HepG2 (cell line): ENCODE measurements around the gene CDH8. TPM values are rescaled to one million over a fixed set of nuclear protein-coding genes. Genes with fewer than 3 reads are reported as not detected.

Experiments used
- ATAC-seq: fragments of 200-7000 bp; cut with Tn5 transposase; 3 replicates; pipeline ENCODE4 v1.9.1; 2020; ENCODE audit warnings: mild to moderate bottlenecking, moderate library complexity
- BruUV-seq: library from RNA; stranded (reverse); fragments of 400-500 nt; replicated peaks from 2 replicates; lab custom pipeline; 2021; lab: Mats Ljungman, UMichigan
- CTCF ChIA-PET: fragments of 300-600 bp; formaldehyde crosslinking; extraction: SDS; loops from one replicate; lab custom pipeline; 2021; ENCODE audit warnings: low total read pairs, inconsistent platforms, low intra/inter-chr PET ratio; lab: Yijun Ruan, JAX
- POLR2A ChIA-PET: fragments of 350-600 bp; sonication (Branson Sonifier 250); formaldehyde crosslinking; loops from one replicate; lab custom pipeline; 2020; ENCODE audit warnings: antibody characterized with exemption, inconsistent platforms; lab: Yijun Ruan, JAX
- DNase-seq: peaks from one replicate; pipeline ENCODE4 v3.0.0-alpha.2; 2015; ENCODE audit warnings: low spot score
- FAIRE-seq: peaks from 3 replicates; lab custom pipeline; 2011; peaks lifted over from hg19 to GRCh38; lab: Jason Lieb, UNC
- H2AFZ ChIP-seq: one replicate; pipeline ENCODE4 v1.6.1; 2011; ENCODE audit warnings: low read length, inconsistent platforms
- H3K27ac ChIP-seq: fragments of 300-600 bp; 3 replicates; pipeline ENCODE4 v1.8.0; 2011; ENCODE audit warnings: mixed run types, mild to moderate bottlenecking, mixed read lengths, low read length, inconsistent platforms; ENCODE audit not compliant: insufficient read depth; ENCODE audit errors: extremely low read length
- H3K27me3 ChIP-seq, 2 experiments: fragments of 200-600 bp in 1 of 2; 2 replicates in 1 of 2; 3 replicates in 1 of 2; pipeline versions ENCODE4 v1.6.0 to v1.8.0; 2011; ENCODE audit warnings: low read length in 2 of 2, mild to moderate bottlenecking in 2 of 2, moderate library complexity in 2 of 2, inconsistent platforms in 1 of 2; ENCODE audit not compliant: insufficient read depth in 2 of 2, control insufficient read depth in 1 of 2
- H3K36me3 ChIP-seq, 2 experiments: fragments of 200-600 bp in 1 of 2; replicated peaks in 1 of 2; 2 replicates in 1 of 2; 3 replicates in 1 of 2; pipeline versions ENCODE4 v1.5.1 to v1.8.0; 2011; ENCODE audit warnings: low read length in 2 of 2, inconsistent platforms in 1 of 2; ENCODE audit not compliant: insufficient read depth in 2 of 2, control insufficient read depth in 1 of 2
- H3K4me1 ChIP-seq: 2 replicates; pipeline ENCODE4 v1.5.1; 2012; ENCODE audit warnings: low read length, inconsistent platforms; ENCODE audit not compliant: insufficient read depth
- H3K4me2 ChIP-seq: 2 replicates; pipeline ENCODE4 v1.6.0; 2011; ENCODE audit warnings: low read depth, low read length, inconsistent platforms
- H3K4me3 ChIP-seq, 3 experiments: fragments of 200-600 bp in 1 of 3; sonication (generic), shearing (Covaris generic) in 1 of 3; replicated peaks in 1 of 3; 2 replicates each; pipeline ENCODE4 v1.5.1; 2011 to 2016; ENCODE audit warnings: low read length in 3 of 3, inconsistent platforms in 2 of 3, low read depth in 2 of 3, mild to moderate bottlenecking in 2 of 3, control low read depth in 1 of 3, mixed read lengths in 1 of 3; ENCODE audit not compliant: insufficient read depth in 1 of 3
- H3K79me2 ChIP-seq: one replicate; pipeline ENCODE4 v1.6.1; 2011; ENCODE audit warnings: low read length, inconsistent platforms; ENCODE audit not compliant: insufficient read depth
- H3K9ac ChIP-seq: 2 replicates; pipeline ENCODE4 v1.6.0; 2011; ENCODE audit warnings: mild to moderate bottlenecking, low read depth, low read length, inconsistent platforms; ENCODE audit not compliant: insufficient read depth
- H3K9me3 ChIP-seq: 2 replicates; pipeline ENCODE4 v1.5.1; 2012; ENCODE audit warnings: mild to moderate bottlenecking, low read length
- H4K20me1 ChIP-seq: 2 replicates; pipeline ENCODE4 v1.6.0; 2011; ENCODE audit warnings: inconsistent platforms, mild to moderate bottlenecking, low read length, moderate library complexity; ENCODE audit not compliant: insufficient read depth
- ATF1 ChIP-seq: IDR thresholded peaks from 2 replicates; pipeline ENCODE4 v1.6.1; 2016; ENCODE audit warnings: mild to moderate bottlenecking, control low read depth
- CHCHD3 ChIP-seq: sonication (generic); formaldehyde crosslinking; IDR thresholded peaks from 2 replicates; pipeline ENCODE4 v1.8.0; 2022; ENCODE audit warnings: mild to moderate bottlenecking, missing genetic modification reagents, moderate library complexity
- MLLT10 ChIP-seq: sonication (generic); formaldehyde crosslinking; IDR thresholded peaks from 2 replicates; pipeline ENCODE4 v1.4.0; 2020; ENCODE audit warnings: missing genetic modification reagents
- ZBTB1 ChIP-seq: sonication (generic); formaldehyde crosslinking; IDR thresholded peaks from 2 replicates; pipeline ENCODE4 v1.4.0; 2020; ENCODE audit warnings: missing genetic modification reagents, borderline replicate concordance
- ZSCAN25 ChIP-seq: sonication (generic); formaldehyde crosslinking; IDR thresholded peaks from 2 replicates; pipeline ENCODE4 v1.8.0; 2022; ENCODE audit warnings: mild to moderate bottlenecking, missing genetic modification reagents
- WGBS: methylation state at CpG from one replicate; pipeline ENCODE4 v1.1.6; 2017; ENCODE audit warnings: low lambda C conversion rate; 5-methylcytosine and 5-hydroxymethylcytosine counted together
- in situ Hi-C: cut with HindIII; loops from 2 replicates; pipeline ENCODE4 v1.10.0; 2017; ENCODE audit warnings: low pct_unique_long_range_greater_than_20kb; ENCODE audit not compliant: extremely low pct_ligation_motif_present
- intact Hi-C: fragments of 100-400 bp; cut with micrococcal nuclease; formaldehyde crosslinking; loops from one replicate; pipeline ENCODE4 v1.10.0; 2022; ENCODE audit not compliant: unreplicated experiment
- polyA plus RNA-seq, 8 experiments: library from polyadenylated mRNA; depleted of rRNA in 3 of 8; stranded (reverse) in 7 of 8; unstranded in 1 of 8; fragments of >200 nt; fragmentation: Illumina TruSeq in 4 of 8; extraction: Trizol in 4 of 8; gene quantifications; 2 replicates each; pipeline versions ENCODE4 v1.2.1 to v1.2.3, GENCODE V29; 2011 to 2016; ENCODE audit warnings: low read depth in 4 of 8, missing spikeins in 1 of 8, mixed read lengths in 1 of 8; ENCODE audit not compliant: insufficient read depth in 1 of 8
- total RNA-seq, 5 experiments: library from RNA; depleted of rRNA; stranded (reverse); fragments of >200 nt; fragmentation: Illumina TruSeq; extraction: Trizol; gene quantifications; 2 replicates each; pipeline ENCODE4 v1.2.3, GENCODE V29; 2016; ENCODE audit warnings: low read depth in 1 of 5
- TF ChIP-seq, protein P1 (sequence below): sonication (generic); formaldehyde crosslinking; IDR thresholded peaks from 2 replicates; pipeline ENCODE4 v1.4.0; 2020; ENCODE audit warnings: missing genetic modification reagents, borderline replicate concordance

The CDH8 gene
- total and polyA plus RNA-seq, 2 of the 13 experiments (the other 11 are each of a cell fraction or from before 2014, with no cell fraction given) = not detected

- no peak for TF ChIP-seq CHCHD3 (CRISPR knock-in tag)
Observed at GRCh38 chr16:61763991-61764390, 272.2 kb downstream of the CDH8 start (continued).

- Histone ChIP-seq H3K4me1 (no peaks in the 10 kb centered on the region), H3K9me3 (peaks cover 56% of the 10 kb centered on the region), H3K27me3 (no peaks in the 10 kb centered on the region), H3K79me2 (no peaks in the 10 kb centered on the region), H3K36me3 (no peaks in the 10 kb centered on the region), H3K4me2 (no peak overlapping the region), H3K9ac (no peak overlapping the region), H4K20me1 (no peaks in the 10 kb centered on the region), H3K4me3 (no peak overlapping the region), H3K27ac (no peak overlapping the region), H2AFZ (no peak overlapping the region)
- TF ChIP-seq ATF1 (CRISPR knock-in tag) = no peak
- TF ChIP-seq ZSCAN25 (CRISPR knock-in tag) = no peak
- no peak for TF ChIP-seq MLLT10 (CRISPR knock-in tag)
- TF ChIP-seq, protein P1, sequence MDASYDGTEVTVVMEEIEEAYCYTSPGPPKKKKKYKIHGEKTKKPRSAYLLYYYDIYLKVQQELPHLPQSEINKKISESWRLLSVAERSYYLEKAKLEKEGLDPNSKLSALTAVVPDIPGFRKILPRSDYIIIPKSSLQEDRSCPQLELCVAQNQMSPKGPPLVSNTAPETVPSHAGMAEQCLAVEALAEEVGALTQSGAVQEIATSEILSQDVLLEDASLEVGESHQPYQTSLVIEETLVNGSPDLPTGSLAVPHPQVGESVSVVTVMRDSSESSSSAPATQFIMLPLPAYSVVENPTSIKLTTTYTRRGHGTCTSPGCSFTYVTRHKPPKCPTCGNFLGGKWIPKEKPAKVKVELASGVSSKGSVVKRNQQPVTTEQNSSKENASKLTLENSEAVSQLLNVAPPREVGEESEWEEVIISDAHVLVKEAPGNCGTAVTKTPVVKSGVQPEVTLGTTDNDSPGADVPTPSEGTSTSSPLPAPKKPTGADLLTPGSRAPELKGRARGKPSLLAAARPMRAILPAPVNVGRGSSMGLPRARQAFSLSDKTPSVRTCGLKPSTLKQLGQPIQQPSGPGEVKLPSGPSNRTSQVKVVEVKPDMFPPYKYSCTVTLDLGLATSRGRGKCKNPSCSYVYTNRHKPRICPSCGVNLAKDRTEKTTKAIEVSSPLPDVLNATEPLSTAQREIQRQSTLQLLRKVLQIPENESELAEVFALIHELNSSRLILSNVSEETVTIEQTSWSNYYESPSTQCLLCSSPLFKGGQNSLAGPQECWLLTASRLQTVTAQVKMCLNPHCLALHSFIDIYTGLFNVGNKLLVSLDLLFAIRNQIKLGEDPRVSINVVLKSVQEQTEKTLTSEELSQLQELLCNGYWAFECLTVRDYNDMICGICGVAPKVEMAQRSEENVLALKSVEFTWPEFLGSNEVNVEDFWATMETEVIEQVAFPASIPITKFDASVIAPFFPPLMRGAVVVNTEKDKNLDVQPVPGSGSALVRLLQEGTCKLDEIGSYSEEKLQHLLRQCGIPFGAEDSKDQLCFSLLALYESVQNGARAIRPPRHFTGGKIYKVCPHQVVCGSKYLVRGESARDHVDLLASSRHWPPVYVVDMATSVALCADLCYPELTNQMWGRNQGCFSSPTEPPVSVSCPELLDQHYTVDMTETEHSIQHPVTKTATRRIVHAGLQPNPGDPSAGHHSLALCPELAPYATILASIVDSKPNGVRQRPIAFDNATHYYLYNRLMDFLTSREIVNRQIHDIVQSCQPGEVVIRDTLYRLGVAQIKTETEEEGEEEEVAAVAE = no peak
- TF ChIP-seq ZBTB1 (CRISPR knock-in tag) = no peak
- no peak for DNase-seq
- ChIA-PET CTCF (no interaction called here), POLR2A (no interaction called here)
- WGBS = 0% methylated on average over 3 of the region's 3 CpGs
- no peak for FAIRE-seq
- BruUV-seq = no TSS peak
- intact Hi-C loops = no loop called here
- ATAC-seq = no peak
- in situ Hi-C loops = no loop called here
Observed at GRCh38 chr16:61763013-61763412, 273.2 kb downstream of the CDH8 start.
